ENCODE data around the gene DLX5.

GRCh38 chr7:96998744-96999143 is 25.9 kb downstream of the DLX5 start:
- TF ChIP-seq CTCF (IDR thresholded peaks at IDR 0.05; ENCODE audit: extremely low read depth in 1 of 2, insufficient read depth in 1 of 2, low read depth in 1 of 2, low read length in 2 of 2): no peak
- no peak for TF ChIP-seq POLR2AphosphoS5 (IDR thresholded peaks at IDR 0.05; ENCODE audit: insufficient read depth, low read depth, low read length)
- no peak for TF ChIP-seq MYC (IDR thresholded peaks at IDR 0.05; ENCODE audit: low read depth, low read length)
- no peak for TF ChIP-seq POLR2A (IDR thresholded peaks at IDR 0.05; ENCODE audit: low read depth, low read length)

All from endothelial cell of umbilical vein (primary cell).